Measurements from ENCODE around the gene TMEM232.

DNA sequence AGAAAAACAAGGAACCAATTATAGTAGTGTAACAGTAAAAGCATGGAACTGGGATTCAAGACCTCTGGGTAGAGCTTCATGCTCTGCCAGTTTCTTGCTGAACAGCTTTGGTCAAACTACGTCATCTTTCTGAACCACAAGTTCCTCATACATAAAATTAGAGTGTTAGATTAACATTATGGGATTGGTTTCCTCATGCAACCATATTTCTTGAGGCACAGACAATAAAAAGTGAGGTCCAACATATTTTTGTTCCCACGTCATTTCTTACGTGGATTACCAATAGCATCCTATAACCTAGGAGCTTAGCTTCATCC lies 354.8 kb downstream of the TMEM232 start:
- TF ChIP-seq, protein P1, sequence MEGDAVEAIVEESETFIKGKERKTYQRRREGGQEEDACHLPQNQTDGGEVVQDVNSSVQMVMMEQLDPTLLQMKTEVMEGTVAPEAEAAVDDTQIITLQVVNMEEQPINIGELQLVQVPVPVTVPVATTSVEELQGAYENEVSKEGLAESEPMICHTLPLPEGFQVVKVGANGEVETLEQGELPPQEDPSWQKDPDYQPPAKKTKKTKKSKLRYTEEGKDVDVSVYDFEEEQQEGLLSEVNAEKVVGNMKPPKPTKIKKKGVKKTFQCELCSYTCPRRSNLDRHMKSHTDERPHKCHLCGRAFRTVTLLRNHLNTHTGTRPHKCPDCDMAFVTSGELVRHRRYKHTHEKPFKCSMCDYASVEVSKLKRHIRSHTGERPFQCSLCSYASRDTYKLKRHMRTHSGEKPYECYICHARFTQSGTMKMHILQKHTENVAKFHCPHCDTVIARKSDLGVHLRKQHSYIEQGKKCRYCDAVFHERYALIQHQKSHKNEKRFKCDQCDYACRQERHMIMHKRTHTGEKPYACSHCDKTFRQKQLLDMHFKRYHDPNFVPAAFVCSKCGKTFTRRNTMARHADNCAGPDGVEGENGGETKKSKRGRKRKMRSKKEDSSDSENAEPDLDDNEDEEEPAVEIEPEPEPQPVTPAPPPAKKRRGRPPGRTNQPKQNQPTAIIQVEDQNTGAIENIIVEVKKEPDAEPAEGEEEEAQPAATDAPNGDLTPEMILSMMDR (conservative IDR thresholded peaks at IDR 0.05) = no peak
- no peak for TF ChIP-seq ZFX (IDR thresholded peaks at IDR 0.05)
